AG10803 (cell line): Measurements from ENCODE around the gene PLXNA4.
"Not testable (repeated sequence)": the region's sequence is repeated elsewhere in the genome, so short reads cannot be mapped to it uniquely, and the experiment has no call there.

ENCODE experiments used
- DNase-seq: peaks from one replicate; pipeline ENCODE4 v3.0.0; 2010; ENCODE audit warnings: low read depth
- H3K4me3 ChIP-seq: 2 replicates; pipeline ENCODE4 v1.5.1; 2011; ENCODE audit warnings: mild to moderate bottlenecking, low read length, control low read depth
- TF ChIP-seq, protein P1 (sequence below): conservative IDR thresholded peaks from 2 replicates; pipeline ENCODE4 v1.5.1; 2011; ENCODE audit warnings: mild to moderate bottlenecking, low read length, control low read depth, inconsistent platforms

The PLXNA4 gene

DNA sequence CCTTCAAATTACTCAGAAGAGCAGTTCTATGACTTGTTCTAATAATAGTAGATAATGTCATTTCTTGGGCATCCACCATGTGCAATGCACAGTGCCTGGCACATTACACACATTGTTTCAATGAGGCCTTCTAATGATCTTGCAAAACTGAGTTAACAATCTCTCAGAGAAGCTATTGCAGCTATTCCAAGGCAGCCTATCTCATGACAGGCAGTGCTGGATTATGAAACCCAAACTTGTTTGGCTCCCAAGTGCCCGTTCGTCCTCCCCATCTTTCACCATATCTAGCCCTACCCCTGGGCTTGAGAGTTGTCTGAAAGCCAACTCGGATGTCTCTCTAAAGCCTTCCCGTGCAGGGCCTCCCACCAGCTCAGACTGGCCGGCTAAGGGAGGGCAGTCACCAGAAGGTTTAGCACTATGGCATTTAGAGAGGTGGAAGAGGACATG is 405.1 kb downstream of the PLXNA4 start:
- TF ChIP-seq, protein P1, sequence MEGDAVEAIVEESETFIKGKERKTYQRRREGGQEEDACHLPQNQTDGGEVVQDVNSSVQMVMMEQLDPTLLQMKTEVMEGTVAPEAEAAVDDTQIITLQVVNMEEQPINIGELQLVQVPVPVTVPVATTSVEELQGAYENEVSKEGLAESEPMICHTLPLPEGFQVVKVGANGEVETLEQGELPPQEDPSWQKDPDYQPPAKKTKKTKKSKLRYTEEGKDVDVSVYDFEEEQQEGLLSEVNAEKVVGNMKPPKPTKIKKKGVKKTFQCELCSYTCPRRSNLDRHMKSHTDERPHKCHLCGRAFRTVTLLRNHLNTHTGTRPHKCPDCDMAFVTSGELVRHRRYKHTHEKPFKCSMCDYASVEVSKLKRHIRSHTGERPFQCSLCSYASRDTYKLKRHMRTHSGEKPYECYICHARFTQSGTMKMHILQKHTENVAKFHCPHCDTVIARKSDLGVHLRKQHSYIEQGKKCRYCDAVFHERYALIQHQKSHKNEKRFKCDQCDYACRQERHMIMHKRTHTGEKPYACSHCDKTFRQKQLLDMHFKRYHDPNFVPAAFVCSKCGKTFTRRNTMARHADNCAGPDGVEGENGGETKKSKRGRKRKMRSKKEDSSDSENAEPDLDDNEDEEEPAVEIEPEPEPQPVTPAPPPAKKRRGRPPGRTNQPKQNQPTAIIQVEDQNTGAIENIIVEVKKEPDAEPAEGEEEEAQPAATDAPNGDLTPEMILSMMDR, result no peak
- H3K4me3 ChIP-seq, result no peak overlapping the region
- DNase-seq, result peak; percentile 64

DNA sequence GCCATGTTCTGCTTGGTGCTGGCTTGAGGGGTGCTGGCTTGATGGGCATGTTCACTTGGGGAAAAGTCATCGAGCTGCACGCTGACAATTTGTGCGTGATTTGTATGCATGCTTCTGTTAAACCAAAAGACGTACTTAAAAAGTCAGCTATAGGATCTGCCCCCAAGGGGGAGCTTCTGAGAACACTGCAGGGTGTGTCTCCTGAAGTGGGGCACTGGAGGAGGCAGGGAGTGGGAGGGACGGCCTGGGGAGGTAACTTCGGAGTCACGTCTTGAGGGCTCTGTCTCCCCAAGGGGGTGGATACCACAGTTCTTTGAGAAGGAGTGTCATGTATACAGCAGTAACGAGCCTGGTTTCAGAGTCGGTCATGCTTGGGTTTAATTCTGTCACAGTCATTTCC is 406.5 kb downstream of the PLXNA4 start:
- no peak for DNase-seq
- no peak overlapping the region for H3K4me3 ChIP-seq
- TF ChIP-seq, protein P1, result no peak

DNA sequence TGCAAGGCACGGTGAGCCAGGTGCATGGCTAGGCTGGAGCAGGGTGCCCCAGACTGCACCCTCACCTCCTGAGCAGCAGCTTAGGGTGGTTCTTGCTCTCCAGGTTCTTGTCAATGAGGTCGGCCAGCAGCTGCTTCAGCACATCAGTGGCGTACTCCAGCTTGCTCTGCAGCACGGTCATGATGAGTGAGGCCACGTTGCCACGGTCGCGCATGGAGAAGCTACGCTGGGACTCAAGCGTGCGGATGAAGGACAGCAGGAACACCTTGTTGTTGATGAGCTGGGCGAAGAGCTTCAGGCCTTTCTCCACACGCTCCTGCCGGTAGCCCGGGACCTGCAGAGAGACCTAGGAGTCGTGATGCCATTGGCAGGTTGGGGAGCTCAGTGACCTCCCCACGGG is 408.0 kb downstream of the PLXNA4 start:
- TF ChIP-seq, protein P1, result no peak
- no peak for DNase-seq
- no peak overlapping the region for H3K4me3 ChIP-seq

DNA sequence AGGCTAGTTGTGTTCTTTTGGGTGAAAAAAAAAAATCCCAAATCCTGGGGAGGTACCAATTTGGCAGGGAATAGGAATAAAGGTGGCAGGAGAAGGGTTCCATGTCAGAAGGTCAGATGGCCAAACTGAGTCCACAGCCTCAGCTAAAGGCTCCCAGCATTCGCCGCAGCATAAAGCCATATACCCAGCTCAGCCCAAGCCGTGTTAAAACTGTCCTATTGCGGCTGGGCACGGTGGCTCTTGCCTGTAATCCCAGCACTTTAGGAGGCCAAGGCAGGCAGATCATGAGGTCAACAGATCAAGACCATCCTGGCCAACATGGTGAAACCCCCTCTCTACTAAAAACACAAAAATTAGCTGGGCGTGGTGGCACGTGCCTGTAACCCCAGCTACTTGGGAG is 410.6 kb downstream of the PLXNA4 start:
- H3K4me3 ChIP-seq, DNase-seq: not testable (repeated sequence)

DNA sequence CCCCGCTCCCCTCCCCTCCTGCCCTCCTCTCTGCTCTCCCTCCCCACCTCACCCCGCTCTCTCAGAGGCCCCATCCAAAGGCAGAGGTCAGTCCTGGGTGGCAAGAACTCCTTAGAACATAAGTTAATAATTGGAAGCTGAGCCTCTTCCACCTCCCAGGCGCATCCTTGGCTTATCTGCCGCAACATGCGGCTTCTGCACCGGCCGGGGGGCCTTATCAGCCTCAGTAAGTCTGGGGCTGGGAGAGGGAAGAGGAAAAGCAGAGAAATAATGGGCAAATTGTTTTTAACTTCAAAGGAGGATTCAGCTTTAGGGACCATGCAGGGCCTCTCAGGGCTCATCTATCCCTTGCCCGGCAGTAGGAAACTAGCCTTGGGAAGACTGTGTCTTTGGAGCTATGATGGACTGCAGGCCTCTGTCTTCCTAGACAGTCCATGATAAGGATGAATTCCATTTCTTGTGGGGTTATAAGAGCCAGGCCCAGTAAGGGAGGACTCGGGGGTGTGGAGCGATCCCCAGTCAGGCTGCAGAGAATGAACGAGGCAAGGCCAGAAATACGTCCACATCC is 411.6 kb downstream of the PLXNA4 start:
- H3K4me3 ChIP-seq, result no peak overlapping the region
- TF ChIP-seq, protein P1, result no peak
- no peak for DNase-seq

DNA sequence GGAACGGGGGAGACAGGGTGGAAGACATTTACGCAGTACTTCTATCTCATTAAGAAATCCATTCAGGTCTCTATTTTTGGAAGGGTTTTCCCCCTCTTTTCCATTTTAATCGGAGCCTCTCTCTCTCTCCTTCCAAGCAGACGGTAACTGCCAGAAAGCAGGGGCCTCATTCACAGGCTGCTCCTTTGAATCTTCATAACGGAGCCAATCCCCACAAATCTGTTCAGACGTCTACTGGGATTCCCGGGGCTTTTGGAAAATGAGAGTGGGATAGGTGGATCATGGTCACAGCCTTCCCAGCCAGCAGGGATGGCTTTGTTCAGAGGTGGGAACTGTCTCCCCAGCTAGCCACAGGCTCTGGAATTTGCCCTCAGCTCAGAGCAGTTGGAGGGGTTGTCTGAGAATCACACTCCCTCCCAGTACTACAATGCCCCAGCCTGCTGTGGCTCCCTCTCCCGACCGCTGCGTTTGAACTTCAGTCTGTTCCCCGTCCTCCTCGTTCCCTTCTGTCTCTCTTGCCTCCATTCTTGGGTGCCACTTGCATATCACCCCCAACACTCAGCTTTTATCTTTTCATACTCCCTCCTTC is 413.6 kb downstream of the PLXNA4 start:
- no peak overlapping the region for H3K4me3 ChIP-seq
- TF ChIP-seq, protein P1, result no peak
- DNase-seq, result no peak

DNA sequence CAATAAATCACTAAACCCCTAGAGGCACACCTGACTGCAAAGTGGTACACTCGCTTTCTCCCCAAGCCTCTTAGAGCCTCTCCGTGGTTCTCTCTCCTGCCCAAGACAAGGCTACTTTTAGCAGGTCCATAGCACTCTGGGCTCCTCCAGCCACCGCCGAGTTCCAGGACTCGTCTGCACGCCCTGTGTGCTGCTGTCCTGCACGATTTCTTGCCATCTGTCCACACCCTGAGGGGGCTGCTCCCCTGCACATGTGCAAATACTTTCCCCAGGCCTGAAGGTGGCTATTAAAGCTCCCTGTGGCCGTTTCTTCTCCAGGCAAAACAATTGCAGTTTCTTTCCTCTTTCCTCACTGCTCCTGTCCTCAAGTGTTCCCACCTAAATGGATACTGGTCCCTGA is 414.3 kb downstream of the PLXNA4 start:
- no peak for DNase-seq
- TF ChIP-seq, protein P1, result no peak
- H3K4me3 ChIP-seq, result no peak overlapping the region
